ENCODE measurements around the gene SGMS2. TPM values are rescaled to one million over a fixed set of nuclear protein-coding genes. Genes with fewer than 3 reads are reported as not detected.

SGMS2 gene
- polyA plus RNA-seq, 4 donors: 8.1 to 24.9 (median 16.6) TPM

GRCh38 chr4:107885865-107886264 is 61.1 kb downstream of the SGMS2 start:
- no peak for FAIRE-seq

GRCh38 chr4:107888237-107888636 is 63.5 kb downstream of the SGMS2 start:
- 48 to 58% (median 51%) methylated on average over 2 of the region's 2 CpGs for WGBS, 3 donors
- peaks cover 0 to 9% of the 10 kb centered on the region in 2 donors for H3K9me3 ChIP-seq (ENCODE audit: control insufficient read depth in 2 of 2, insufficient read depth in 1 of 2, low read depth in 1 of 2, low read length in 1 of 2)
- no peaks in the 10 kb centered on the region for H3K36me3 ChIP-seq (ENCODE audit: control insufficient read depth in 3 of 3, insufficient read depth in 2 of 3, low read depth in 1 of 3, low read length in 3 of 3)
- no peak overlapping the region for H3K27ac ChIP-seq (ENCODE audit: low read depth in 1 of 3, low read length in 2 of 3)
- no peak for DNase-seq
- no peaks in the 10 kb centered on the region for H3K27me3 ChIP-seq (ENCODE audit: control insufficient read depth in 3 of 3, insufficient read depth in 3 of 3, low read length in 3 of 3)
- FAIRE-seq: no peak
- H3K4me1 ChIP-seq (ENCODE audit: control insufficient read depth in 3 of 3, insufficient read depth in 2 of 3, low read depth in 1 of 3, low read length in 2 of 3): no peaks in the 10 kb centered on the region
- H3K4me3 ChIP-seq (ENCODE audit: low read depth in 1 of 3, low read length in 3 of 3): no peak overlapping the region

More at GRCh38 chr4:107885865-107886264, 61.1 kb downstream of the SGMS2 start:
- H3K36me3 ChIP-seq (ENCODE audit: control insufficient read depth in 3 of 3, insufficient read depth in 2 of 3, low read depth in 1 of 3, low read length in 3 of 3): no peaks in the 10 kb centered on the region
- H3K27me3 ChIP-seq (ENCODE audit: control insufficient read depth in 3 of 3, insufficient read depth in 3 of 3, low read length in 3 of 3): no peaks in the 10 kb centered on the region
- peak in 1 of 2 donors; percentile 60 for DNase-seq
- H3K27ac ChIP-seq (ENCODE audit: low read depth in 1 of 3, low read length in 2 of 3): no peak overlapping the region
- peaks cover 0 to 9% of the 10 kb centered on the region in 2 donors for H3K9me3 ChIP-seq (ENCODE audit: control insufficient read depth in 2 of 2, insufficient read depth in 1 of 2, low read depth in 1 of 2, low read length in 1 of 2)
- H3K4me1 ChIP-seq (ENCODE audit: control insufficient read depth in 3 of 3, insufficient read depth in 2 of 3, low read depth in 1 of 3, low read length in 2 of 3): no peaks in the 10 kb centered on the region
- H3K4me3 ChIP-seq (ENCODE audit: low read depth in 1 of 3, low read length in 3 of 3): no peak overlapping the region

GRCh38 chr4:107890779-107891178 is 66.0 kb downstream of the SGMS2 start:
- no peak overlapping the region for H3K27ac ChIP-seq (ENCODE audit: low read depth in 1 of 3, low read length in 2 of 3)
- 87 to 98% (median 92%) methylated on average over 2 of the region's 2 CpGs for WGBS, 3 donors
- FAIRE-seq: no peak

GRCh38 chr4:107891299-107891698 is 66.6 kb downstream of the SGMS2 start:
- no peak for DNase-seq
- peaks cover 0 to 5% of the 10 kb centered on the region in 2 donors for H3K9me3 ChIP-seq (ENCODE audit: control insufficient read depth in 2 of 2, insufficient read depth in 1 of 2, low read depth in 1 of 2, low read length in 1 of 2)
- no peaks in the 10 kb centered on the region for H3K36me3 ChIP-seq (ENCODE audit: control insufficient read depth in 3 of 3, insufficient read depth in 2 of 3, low read depth in 1 of 3, low read length in 3 of 3)
- no peak for FAIRE-seq
- H3K4me3 ChIP-seq (ENCODE audit: low read depth in 1 of 3, low read length in 3 of 3): no peak overlapping the region
- no peaks in the 10 kb centered on the region for H3K27me3 ChIP-seq (ENCODE audit: control insufficient read depth in 3 of 3, insufficient read depth in 3 of 3, low read length in 3 of 3)
- H3K27ac ChIP-seq (ENCODE audit: low read depth in 1 of 3, low read length in 2 of 3): no peak overlapping the region
- H3K4me1 ChIP-seq (ENCODE audit: control insufficient read depth in 3 of 3, insufficient read depth in 2 of 3, low read depth in 1 of 3, low read length in 2 of 3): no peaks in the 10 kb centered on the region

More at GRCh38 chr4:107890779-107891178, 66.0 kb downstream of the SGMS2 start:
- H3K4me1 ChIP-seq (ENCODE audit: control insufficient read depth in 3 of 3, insufficient read depth in 2 of 3, low read depth in 1 of 3, low read length in 2 of 3): no peaks in the 10 kb centered on the region
- H3K9me3 ChIP-seq (ENCODE audit: control insufficient read depth in 2 of 2, insufficient read depth in 1 of 2, low read depth in 1 of 2, low read length in 1 of 2): peaks cover 0 to 9% of the 10 kb centered on the region in 2 donors
- DNase-seq: no peak
- H3K36me3 ChIP-seq (ENCODE audit: control insufficient read depth in 3 of 3, insufficient read depth in 2 of 3, low read depth in 1 of 3, low read length in 3 of 3): no peaks in the 10 kb centered on the region
- no peaks in the 10 kb centered on the region for H3K27me3 ChIP-seq (ENCODE audit: control insufficient read depth in 3 of 3, insufficient read depth in 3 of 3, low read length in 3 of 3)
- H3K4me3 ChIP-seq (ENCODE audit: low read depth in 1 of 3, low read length in 3 of 3): no peak overlapping the region

GRCh38 chr4:107893171-107894137 is 68.7 kb downstream of the SGMS2 start:
- Histone ChIP-seq H3K4me1 (ENCODE audit: control insufficient read depth in 3 of 3, insufficient read depth in 2 of 3, low read depth in 1 of 3, low read length in 2 of 3) (no peaks in the 10 kb centered on the region), H3K4me3 (ENCODE audit: low read depth in 1 of 3, low read length in 3 of 3) (no peak overlapping the region), H3K27ac (ENCODE audit: low read depth in 1 of 3, low read length in 2 of 3) (no peak overlapping the region), H3K36me3 (ENCODE audit: control insufficient read depth in 3 of 3, insufficient read depth in 2 of 3, low read depth in 1 of 3, low read length in 3 of 3) (no peaks in the 10 kb centered on the region), H3K9me3 (ENCODE audit: control insufficient read depth in 2 of 2, insufficient read depth in 1 of 2, low read depth in 1 of 2, low read length in 1 of 2) (no peaks in the 10 kb centered on the region), H3K27me3 (ENCODE audit: control insufficient read depth in 3 of 3, insufficient read depth in 3 of 3, low read length in 3 of 3) (no peaks in the 10 kb centered on the region)
- no peak for FAIRE-seq
- WGBS, 3 donors: 75 to 86% (median 79%) methylated on average over 4 of the region's 4 CpGs
- DNase-seq: no peak

- no peaks in the 10 kb centered on the region for H3K27me3 ChIP-seq (ENCODE audit: control insufficient read depth in 3 of 3, insufficient read depth in 3 of 3, low read length in 3 of 3)
- H3K9me3 ChIP-seq (ENCODE audit: control insufficient read depth in 2 of 2, insufficient read depth in 1 of 2, low read depth in 1 of 2, low read length in 1 of 2): no peaks in the 10 kb centered on the region
- no peaks in the 10 kb centered on the region for H3K36me3 ChIP-seq (ENCODE audit: control insufficient read depth in 3 of 3, insufficient read depth in 2 of 3, low read depth in 1 of 3, low read length in 3 of 3)
- H3K27ac ChIP-seq (ENCODE audit: low read depth in 1 of 3, low read length in 2 of 3): no peak overlapping the region
- 82 to 86% (median 84%) methylated on average over 6 of the region's 6 CpGs for WGBS, 3 donors
- FAIRE-seq (no peak), DNase-seq (no peak)
- H3K4me3 ChIP-seq (ENCODE audit: low read depth in 1 of 3, low read length in 3 of 3): no peak overlapping the region
- no peaks in the 10 kb centered on the region for H3K4me1 ChIP-seq (ENCODE audit: control insufficient read depth in 3 of 3, insufficient read depth in 2 of 3, low read depth in 1 of 3, low read length in 2 of 3)
Observed at GRCh38 chr4:107894138-107894603, 69.4 kb downstream of the SGMS2 start.

- no peak overlapping the region for H3K4me3 ChIP-seq (ENCODE audit: low read depth in 1 of 3, low read length in 3 of 3)
- DNase-seq: peak in 1 of 2 donors; percentile 24
- H3K9me3 ChIP-seq (ENCODE audit: control insufficient read depth in 2 of 2, insufficient read depth in 1 of 2, low read depth in 1 of 2, low read length in 1 of 2): no peaks in the 10 kb centered on the region
- H3K4me1 ChIP-seq (ENCODE audit: control insufficient read depth in 3 of 3, insufficient read depth in 2 of 3, low read depth in 1 of 3, low read length in 2 of 3): no peaks in the 10 kb centered on the region
- FAIRE-seq: no peak
- no peaks in the 10 kb centered on the region for H3K27me3 ChIP-seq (ENCODE audit: control insufficient read depth in 3 of 3, insufficient read depth in 3 of 3, low read length in 3 of 3)
- peaks cover 0 to 2% (median 0%) of the 10 kb centered on the region in 3 donors for H3K36me3 ChIP-seq (ENCODE audit: control insufficient read depth in 3 of 3, insufficient read depth in 2 of 3, low read depth in 1 of 3, low read length in 3 of 3)
- 59 to 81% (median 63%) methylated on average over 2 of the region's 2 CpGs for WGBS, 3 donors
- no peak overlapping the region for H3K27ac ChIP-seq (ENCODE audit: low read depth in 1 of 3, low read length in 2 of 3)
Observed at GRCh38 chr4:107896158-107896645, 71.5 kb downstream of the SGMS2 start.

- no peaks in the 10 kb centered on the region for H3K27me3 ChIP-seq (ENCODE audit: control insufficient read depth in 3 of 3, insufficient read depth in 3 of 3, low read length in 3 of 3)
- H3K27ac ChIP-seq (ENCODE audit: low read depth in 1 of 3, low read length in 2 of 3): no peak overlapping the region
- H3K36me3 ChIP-seq (ENCODE audit: control insufficient read depth in 3 of 3, insufficient read depth in 2 of 3, low read depth in 1 of 3, low read length in 3 of 3): peaks cover 0 to 2% (median 0%) of the 10 kb centered on the region in 3 donors
- H3K9me3 ChIP-seq (ENCODE audit: control insufficient read depth in 2 of 2, insufficient read depth in 1 of 2, low read depth in 1 of 2, low read length in 1 of 2): no peaks in the 10 kb centered on the region
- DNase-seq (no peak), FAIRE-seq (no peak)
- no peaks in the 10 kb centered on the region for H3K4me1 ChIP-seq (ENCODE audit: control insufficient read depth in 3 of 3, insufficient read depth in 2 of 3, low read depth in 1 of 3, low read length in 2 of 3)
- H3K4me3 ChIP-seq (ENCODE audit: low read depth in 1 of 3, low read length in 3 of 3): no peak overlapping the region
- WGBS, 3 donors: 48 to 77% (median 64%) methylated on average over 1 of the region's 1 CpG
Observed at GRCh38 chr4:107896646-107897045, 71.9 kb downstream of the SGMS2 start.

Measured in small intestine (tissue), 7 donors.